B cell (primary cell): ENCODE measurements around the gene RHOH. TPM values are rescaled to one million over a fixed set of nuclear protein-coding genes. Genes with fewer than 3 reads are reported as not detected.
A peak's percentile ranks its signal among the peaks of the same experiment; 100 is the strongest.

ENCODE experiments used
- ATAC-seq: fragments of 200-7000 bp; cut with Tn5 transposase; one replicate; pipeline ENCODE4 v1.10.0; 2021; ENCODE audit warnings: low read depth, mild to moderate bottlenecking, moderate number of reproducible peaks, moderate library complexity
- CTCF ChIA-PET: fragments of 350-600 bp; sonication (Branson Sonifier 250); formaldehyde crosslinking; loops from one replicate; lab custom pipeline; 2021; ENCODE audit warnings: antibody characterized with exemption, inconsistent platforms; lab: Charles Lee
- POLR2A ChIA-PET: fragments of 350-600 bp; sonication (Branson Sonifier 250); formaldehyde crosslinking; loops from one replicate; lab custom pipeline; 2021; ENCODE audit warnings: antibody characterized with exemption; lab: Charles Lee
- DNase-seq: peaks from one replicate; pipeline ENCODE4 v3.0.0; 2013
- H2AFZ ChIP-seq: 2 replicates; pipeline ENCODE4 v1.6.1; 2012; ENCODE audit warnings: mild to moderate bottlenecking, low read depth, low read length; ENCODE audit not compliant: insufficient read depth, poor library complexity, severe bottlenecking
- H3K27ac ChIP-seq, 2 donors: 1 replicate in 1 of 2; 2 replicates in 1 of 2; pipeline ENCODE4 v1.5.1; 2012 to 2013; ENCODE audit warnings: low read length in 2 of 2, mild to moderate bottlenecking in 2 of 2, moderate library complexity in 1 of 2
- H3K27me3 ChIP-seq, 4 experiments: fragments of 200-600 bp in 1 of 4; sonication (generic) in 1 of 4; replicated peaks in 1 of 4; 1 replicate in 2 of 4; 2 replicates in 2 of 4; pipeline versions ENCODE4 v1.6.1 to v1.7.0; 2013 to 2016; ENCODE audit warnings: low read length in 3 of 4, mild to moderate bottlenecking in 2 of 4, mixed read lengths in 1 of 4, moderate library complexity in 1 of 4; ENCODE audit not compliant: insufficient read depth in 4 of 4, control insufficient read depth in 3 of 4; ENCODE audit errors: control extremely low read depth in 1 of 4
- H3K36me3 ChIP-seq, 2 experiments: replicated peaks in 1 of 2; 1 replicate in 1 of 2; 2 replicates in 1 of 2; pipeline versions ENCODE4 v1.6.1 to v1.7.1; 2013; ENCODE audit warnings: low read length in 1 of 2; ENCODE audit not compliant: insufficient read depth in 2 of 2, control insufficient read depth in 1 of 2; ENCODE audit errors: control extremely low read depth in 1 of 2, extremely low read depth in 1 of 2
- H3K4me1 ChIP-seq, 2 donors: fragments of 200-600 bp in 1 of 2; sonication (generic) in 1 of 2; 1 replicate in 1 of 2; 2 replicates in 1 of 2; pipeline versions ENCODE4 v1.5.1 to v1.6.1; 2013 to 2017; ENCODE audit warnings: low read length in 2 of 2; ENCODE audit not compliant: control insufficient read depth in 2 of 2, insufficient read depth in 2 of 2
- H3K4me2 ChIP-seq: replicated peaks from 2 replicates; pipeline ENCODE3; 2012; ENCODE audit warnings: mild to moderate bottlenecking, low read depth, low read length; ENCODE audit not compliant: poor library complexity, severe bottlenecking
- H3K4me3 ChIP-seq, 5 experiments: fragments of 200-600 bp in 1 of 5; sonication (generic) in 1 of 5; 1 replicate in 3 of 5; 2 replicates in 2 of 5; pipeline versions ENCODE4 v1.5.1 to v1.7.0; 2011 to 2016; ENCODE audit warnings: low read length in 4 of 5, mild to moderate bottlenecking in 4 of 5, low read depth in 2 of 5, control low read depth in 1 of 5, moderate library complexity in 1 of 5; ENCODE audit not compliant: insufficient read depth in 1 of 5; ENCODE audit errors: control extremely low read depth in 1 of 5, extremely low read depth in 1 of 5
- H3K79me2 ChIP-seq: fragments of 200-600 bp; sonication (generic); one replicate; pipeline ENCODE4 v1.6.0; 2016; ENCODE audit warnings: low read length; ENCODE audit not compliant: control insufficient read depth, insufficient read depth
- H3K9ac ChIP-seq: fragments of 200-600 bp; sonication (generic); 2 replicates; pipeline ENCODE4 v1.6.1; 2017; ENCODE audit warnings: mild to moderate bottlenecking, low read length, moderate library complexity
- H3K9me3 ChIP-seq, 3 donors: one replicate each; pipeline versions ENCODE4 v1.6.1 to v1.7.1; 2013; ENCODE audit warnings: low read length in 2 of 3; ENCODE audit not compliant: control insufficient read depth in 2 of 3, insufficient read depth in 1 of 3; ENCODE audit errors: control extremely low read depth in 1 of 3
- H4K20me1 ChIP-seq: 2 replicates; pipeline ENCODE4 v1.6.0; 2012; ENCODE audit warnings: mild to moderate bottlenecking, low read length; ENCODE audit not compliant: insufficient read depth, control insufficient read depth, poor library complexity, severe bottlenecking
- H3K27ac Mint-ChIP-seq: one replicate; pipeline ENCODE4 v1.8.0; 2021; ENCODE audit warnings: mixed read lengths
- H3K27me3 Mint-ChIP-seq: one replicate; pipeline ENCODE4 v1.8.0; 2021; ENCODE audit warnings: mixed read lengths
- H3K4me1 Mint-ChIP-seq: one replicate; pipeline ENCODE4 v1.8.0; 2021; ENCODE audit warnings: mixed read lengths
- H3K4me3 Mint-ChIP-seq: one replicate; pipeline ENCODE4 v1.8.0; 2021; ENCODE audit warnings: mixed read lengths
- H3K9me3 Mint-ChIP-seq: one replicate; pipeline ENCODE4 v1.8.0; 2022; ENCODE audit warnings: mixed read lengths; ENCODE audit not compliant: insufficient read depth
- EZH2 ChIP-seq: IDR thresholded peaks from 2 replicates; pipeline ENCODE4 v1.6.1; 2012; ENCODE audit warnings: borderline replicate concordance, low read depth, mild to moderate bottlenecking, moderate library complexity, low read length; ENCODE audit not compliant: insufficient read depth, poor library complexity, severe bottlenecking
- WGBS: methylation state at CpG from one replicate; pipeline ENCODE4 v1.1.5; 2013; ENCODE audit warnings: missing lambda C conversion rate; ENCODE audit not compliant: insufficient coverage; 5-methylcytosine and 5-hydroxymethylcytosine counted together
- intact Hi-C: fragments of 100-400 bp; cut with micrococcal nuclease; formaldehyde crosslinking; loops from one replicate; pipeline ENCODE4 v1.10.0; 2022
- polyA plus RNA-seq: library from polyadenylated mRNA; depleted of rRNA; stranded (reverse); fragments of >200 nt; gene quantifications from 2 replicates; pipeline ENCODE4 v1.2.3, GENCODE V29; 2012
- total RNA-seq, 2 donors: library from RNA; stranded (reverse); fragments of 120-200 nt in 1 of 2; gene quantifications; 1 replicate in 1 of 2; 2 replicates in 1 of 2; pipeline versions ENCODE4 v1.2.3 to v1.2.4, GENCODE V29; 2013 to 2022
- TF ChIP-seq, protein P1 (sequence below): fragments of 200-600 bp; IDR thresholded peaks from one replicate; pipeline ENCODE4 v1.8.0; 2022; ENCODE audit warnings: antibody characterized with exemption, mild to moderate bottlenecking

Gene RHOH
- total and polyA plus RNA-seq, 2 donors (not counting 1 experiment from before 2014, with no cell fraction given), result 118 to 209 TPM

DNA sequence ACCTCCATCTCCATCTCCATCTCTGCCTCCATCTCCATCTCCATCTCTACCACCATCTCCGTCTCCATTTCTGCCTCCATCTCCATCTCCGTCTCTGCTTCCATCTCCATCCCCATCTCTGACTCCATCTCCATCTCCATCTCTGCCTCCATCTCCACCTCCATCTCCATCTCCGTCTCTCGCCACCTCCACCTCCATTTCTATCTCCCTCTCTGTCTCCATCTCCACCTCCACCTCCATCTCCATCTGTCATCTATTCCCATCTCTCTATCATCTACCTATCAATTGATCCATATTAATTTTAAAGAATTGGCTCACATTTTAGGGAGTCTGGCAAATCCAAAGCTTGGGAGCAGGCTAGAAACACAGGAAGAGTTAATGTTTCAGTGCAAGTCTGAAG, 98.7 kb downstream of the RHOH start:
- Histone ChIP-seq H3K4me2 (no peak overlapping the region), H3K79me2 (peaks cover 59% of the 10 kb centered on the region), H3K9me3 (peaks cover 0 to 16% (median 0%) of the 10 kb centered on the region in 3 donors), H3K4me3 (no peak overlapping the region), H3K27ac (peak overlapping the region in 1 of 2 donors; percentile 53), H3K27me3 (no peaks in the 10 kb centered on the region), H2AFZ (no peak overlapping the region), H3K4me1 (peaks cover 61 to 67% of the 10 kb centered on the region in 2 donors), H3K9ac (no peak overlapping the region), H4K20me1 (no peaks in the 10 kb centered on the region), H3K36me3 (no peaks in the 10 kb centered on the region)
- DNase-seq, result no peak
- POLR2A ChIA-PET, result no interaction called here
- no peak overlapping the region for H3K4me3 Mint-ChIP-seq
- WGBS, result 100% methylated on average over 4 of the region's 4 CpGs
- no peaks in the 10 kb centered on the region for H3K9me3 Mint-ChIP-seq
- ATAC-seq, result no peak
- peaks cover 58% of the 10 kb centered on the region for H3K4me1 Mint-ChIP-seq
- H3K27ac Mint-ChIP-seq, result no peak overlapping the region
- no peak for TF ChIP-seq EZH2
- TF ChIP-seq, protein P1, sequence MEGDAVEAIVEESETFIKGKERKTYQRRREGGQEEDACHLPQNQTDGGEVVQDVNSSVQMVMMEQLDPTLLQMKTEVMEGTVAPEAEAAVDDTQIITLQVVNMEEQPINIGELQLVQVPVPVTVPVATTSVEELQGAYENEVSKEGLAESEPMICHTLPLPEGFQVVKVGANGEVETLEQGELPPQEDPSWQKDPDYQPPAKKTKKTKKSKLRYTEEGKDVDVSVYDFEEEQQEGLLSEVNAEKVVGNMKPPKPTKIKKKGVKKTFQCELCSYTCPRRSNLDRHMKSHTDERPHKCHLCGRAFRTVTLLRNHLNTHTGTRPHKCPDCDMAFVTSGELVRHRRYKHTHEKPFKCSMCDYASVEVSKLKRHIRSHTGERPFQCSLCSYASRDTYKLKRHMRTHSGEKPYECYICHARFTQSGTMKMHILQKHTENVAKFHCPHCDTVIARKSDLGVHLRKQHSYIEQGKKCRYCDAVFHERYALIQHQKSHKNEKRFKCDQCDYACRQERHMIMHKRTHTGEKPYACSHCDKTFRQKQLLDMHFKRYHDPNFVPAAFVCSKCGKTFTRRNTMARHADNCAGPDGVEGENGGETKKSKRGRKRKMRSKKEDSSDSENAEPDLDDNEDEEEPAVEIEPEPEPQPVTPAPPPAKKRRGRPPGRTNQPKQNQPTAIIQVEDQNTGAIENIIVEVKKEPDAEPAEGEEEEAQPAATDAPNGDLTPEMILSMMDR, result peak; percentile 3
- H3K27me3 Mint-ChIP-seq, result no peaks in the 10 kb centered on the region
- CTCF ChIA-PET, result interaction anchor here (1.0 kb wide), 1 partner anchor 12 kb away, joined by 4 read pairs; no protein-coding TSS in a partner anchor
- intact Hi-C loops, result no loop called here

Other genes starting within 250 kb of the RHOH start
- 111 and 116 TPM in 2 replicates for gene PDS5A, start 219.1 kb upstream of the RHOH start, total RNA-seq
- 19.4 and 30.8 TPM in 2 replicates for gene PDS5A, start 219.1 kb upstream of the RHOH start, polyA plus RNA-seq
- gene N4BP2, start 140.2 kb upstream of the RHOH start, total RNA-seq, result 12.8 and 16.4 TPM in 2 replicates
- gene N4BP2, start 140.2 kb upstream of the RHOH start, polyA plus RNA-seq, result 2.4 and 4.2 TPM in 2 replicates
- gene CHRNA9, start 138.3 kb downstream of the RHOH start, total RNA-seq, result not detected in 2 replicates
- 0.07 and 0.65 TPM in 2 replicates for gene CHRNA9, start 138.3 kb downstream of the RHOH start, polyA plus RNA-seq